IPS DF 19.7 (cell line): Measurements from ENCODE around the gene TNRC6C.
"Not testable (repeated sequence)": the region's sequence is repeated elsewhere in the genome, so short reads cannot be mapped to it uniquely, and the experiment has no call there.

Source experiments
- DNase-seq: peaks from one replicate; pipeline ENCODE4 v3.0.0-alpha.2; 2013; ENCODE audit warnings: low read depth, low spot score

The TNRC6C gene

GRCh38 chr17:78135858-78136500 is 177.5 kb downstream of the TNRC6C start:
- no peak for DNase-seq

GRCh38 chr17:78137392-78138203 is 179.1 kb downstream of the TNRC6C start:
- DNase-seq, result no peak

DNA sequence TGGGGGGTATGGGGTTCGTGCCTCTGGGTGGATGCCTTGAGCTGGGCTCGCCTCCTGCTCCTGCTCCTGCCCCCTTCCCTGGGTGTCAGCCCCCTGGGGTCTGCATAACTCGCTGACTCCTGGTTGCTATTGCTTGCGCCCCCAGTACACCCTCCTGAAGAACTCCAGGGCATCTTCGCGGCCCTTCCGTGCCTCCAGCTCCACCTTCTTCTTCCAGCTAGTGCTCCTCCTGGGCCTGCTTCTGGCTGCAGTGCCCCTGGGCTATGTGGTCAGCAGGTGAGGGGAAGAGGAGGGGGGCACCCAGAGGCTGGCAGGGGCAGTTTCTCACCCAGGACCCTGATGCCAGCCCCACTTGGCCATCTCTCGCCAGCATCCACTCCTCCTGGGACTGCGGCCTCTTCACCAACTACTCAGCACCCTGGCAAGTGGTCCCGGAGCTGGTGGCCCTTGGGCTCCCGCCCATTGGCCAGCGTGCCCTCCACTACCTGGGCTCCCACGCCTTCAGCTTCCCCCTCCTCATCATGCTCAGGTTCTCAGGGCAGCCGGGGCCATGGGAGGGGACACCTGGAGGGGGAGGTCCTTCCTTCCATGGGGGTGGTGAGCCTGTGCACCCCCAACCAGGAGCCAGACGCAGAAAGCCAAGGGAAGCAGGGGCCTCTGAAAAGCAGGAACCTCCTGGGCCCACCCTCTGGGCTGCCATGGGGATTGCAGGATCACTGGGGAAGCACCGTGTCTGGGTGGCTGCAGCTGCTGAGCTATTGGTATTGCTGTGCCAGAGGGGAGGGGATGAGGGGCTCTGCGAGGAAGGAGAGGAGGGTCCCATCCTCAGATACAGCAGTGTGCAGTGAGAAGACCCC is 179.9 kb downstream of the TNRC6C start:
- DNase-seq, result no peak

DNA sequence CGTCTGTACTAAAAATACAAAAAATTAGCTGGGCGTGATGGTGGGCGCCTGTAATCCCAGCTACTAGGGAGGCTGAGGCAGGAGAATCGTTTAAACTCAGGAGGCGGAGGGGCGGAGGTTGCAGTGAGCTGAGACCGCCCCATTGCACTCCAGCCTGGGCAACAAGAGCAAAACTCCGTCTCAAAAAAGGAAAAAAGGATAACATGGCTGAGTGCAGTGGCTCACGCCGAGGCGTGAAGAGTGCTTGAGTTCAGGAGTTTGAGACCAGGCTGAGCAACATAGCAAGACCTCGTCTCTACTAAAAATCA is 181.3 kb downstream of the TNRC6C start:
- DNase-seq, result not testable (repeated sequence)

DNA sequence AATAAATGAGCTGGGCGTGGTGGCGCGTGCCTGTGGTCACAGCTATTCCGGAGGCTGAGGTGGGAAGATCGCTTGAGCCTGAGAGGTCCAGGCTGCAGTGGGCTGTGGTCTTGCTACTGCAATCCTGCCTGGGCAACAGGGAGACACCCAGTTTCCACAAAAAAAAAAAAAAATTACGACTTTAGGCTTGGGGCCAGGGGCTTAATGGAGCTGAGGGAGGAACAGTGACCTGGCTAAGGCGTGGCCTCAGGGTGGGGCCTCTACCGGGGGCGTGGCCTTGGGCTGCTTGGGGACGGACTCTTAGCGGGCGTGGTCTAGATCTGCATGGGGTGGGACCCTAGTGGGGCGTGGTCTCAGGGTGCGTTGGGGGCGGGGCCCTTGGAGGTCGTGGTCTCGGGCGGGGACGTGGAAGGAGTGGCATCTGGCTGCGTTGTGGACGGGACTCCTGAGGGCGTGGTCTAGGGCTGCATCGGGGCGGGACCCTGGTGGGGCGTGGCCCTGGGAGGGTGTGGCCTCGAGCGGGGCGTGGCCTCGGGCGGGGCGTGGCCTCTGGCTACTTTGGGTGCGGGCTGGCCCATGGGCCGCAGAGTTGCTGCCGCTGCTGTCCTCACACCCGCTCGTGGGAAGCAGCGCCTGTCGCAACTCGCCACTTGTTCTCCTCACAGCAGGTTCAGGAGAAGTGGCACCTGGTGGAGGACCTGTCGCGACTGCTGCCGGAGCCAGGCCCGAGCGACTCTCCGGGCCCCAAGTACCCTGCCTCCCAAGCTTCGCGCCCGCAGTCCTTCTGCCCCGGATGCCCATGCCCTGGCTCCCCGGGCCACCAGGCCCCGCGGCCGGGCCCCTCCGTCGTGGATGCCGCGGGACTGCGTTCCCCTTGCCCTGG is 181.9 kb downstream of the TNRC6C start:
- peak; percentile 67 for DNase-seq

DNA sequence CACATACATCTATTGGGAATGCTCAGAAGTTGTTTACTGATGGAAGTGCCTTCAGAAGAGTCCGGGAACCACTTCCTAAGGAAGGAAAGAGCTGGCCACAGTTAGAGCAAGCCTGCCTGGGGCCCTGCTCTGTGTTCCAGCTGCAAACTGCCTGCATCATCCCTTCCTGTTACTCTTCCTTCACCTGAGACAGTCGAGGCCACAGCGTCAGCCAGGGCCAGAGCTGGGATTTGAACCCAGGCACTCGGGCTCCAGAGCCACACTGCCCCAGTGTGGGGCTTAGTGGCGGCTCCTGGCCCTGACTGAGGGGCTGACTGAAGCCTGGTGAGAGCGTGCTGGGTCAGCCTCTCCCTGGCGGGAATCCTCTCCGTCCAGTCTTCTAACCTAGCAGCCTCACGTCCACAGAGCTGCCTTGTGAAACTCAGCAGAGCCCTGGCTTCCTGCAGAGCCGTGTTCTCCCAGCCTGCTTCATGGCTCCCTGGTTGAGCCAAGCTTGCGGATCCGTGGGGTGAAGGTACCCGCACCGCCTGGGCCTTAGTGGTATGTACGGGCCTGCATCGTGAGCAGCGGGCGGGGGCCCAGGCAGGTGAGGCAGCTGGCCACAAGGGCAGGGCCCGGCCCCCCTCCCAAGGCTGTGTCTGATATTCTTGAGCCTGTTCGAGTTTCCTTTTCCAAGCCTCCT is 183.1 kb downstream of the TNRC6C start:
- DNase-seq, result no peak

DNA sequence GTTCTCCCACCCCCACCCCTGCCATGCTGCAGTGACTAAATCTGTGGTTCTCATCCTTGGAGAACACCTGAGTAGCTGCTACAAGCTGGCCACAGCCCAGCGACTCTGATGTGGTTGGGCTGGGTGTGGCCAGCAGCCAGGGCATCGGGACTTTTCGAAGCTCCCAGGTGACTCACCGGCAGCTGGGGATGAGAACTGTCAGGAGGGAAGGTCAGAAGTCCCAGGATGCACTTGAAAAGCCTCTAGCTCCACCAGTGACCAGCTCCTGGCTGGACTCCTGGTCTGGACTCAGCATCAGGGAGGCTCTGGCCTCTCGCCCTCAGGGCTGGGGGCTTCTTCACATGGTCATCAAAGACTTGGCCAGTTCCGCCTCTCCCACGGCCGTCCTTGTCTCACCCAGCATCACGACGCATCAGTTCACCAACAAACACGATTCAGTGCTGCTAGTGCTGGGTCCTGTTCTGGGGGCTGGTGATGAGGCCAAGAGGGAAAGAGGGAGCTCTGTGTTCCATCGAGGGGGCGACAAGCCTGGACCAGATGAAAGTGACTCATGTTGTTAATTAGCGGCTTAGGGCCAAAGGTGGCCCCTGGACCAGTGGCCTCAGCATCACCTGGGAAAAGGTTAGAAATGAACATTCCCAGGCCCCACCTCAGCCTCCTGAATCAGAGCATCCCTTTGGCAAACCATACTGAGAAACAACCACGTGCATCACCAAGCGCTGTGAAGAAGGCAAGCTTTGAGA is 183.8 kb downstream of the TNRC6C start:
- DNase-seq, result no peak

DNA sequence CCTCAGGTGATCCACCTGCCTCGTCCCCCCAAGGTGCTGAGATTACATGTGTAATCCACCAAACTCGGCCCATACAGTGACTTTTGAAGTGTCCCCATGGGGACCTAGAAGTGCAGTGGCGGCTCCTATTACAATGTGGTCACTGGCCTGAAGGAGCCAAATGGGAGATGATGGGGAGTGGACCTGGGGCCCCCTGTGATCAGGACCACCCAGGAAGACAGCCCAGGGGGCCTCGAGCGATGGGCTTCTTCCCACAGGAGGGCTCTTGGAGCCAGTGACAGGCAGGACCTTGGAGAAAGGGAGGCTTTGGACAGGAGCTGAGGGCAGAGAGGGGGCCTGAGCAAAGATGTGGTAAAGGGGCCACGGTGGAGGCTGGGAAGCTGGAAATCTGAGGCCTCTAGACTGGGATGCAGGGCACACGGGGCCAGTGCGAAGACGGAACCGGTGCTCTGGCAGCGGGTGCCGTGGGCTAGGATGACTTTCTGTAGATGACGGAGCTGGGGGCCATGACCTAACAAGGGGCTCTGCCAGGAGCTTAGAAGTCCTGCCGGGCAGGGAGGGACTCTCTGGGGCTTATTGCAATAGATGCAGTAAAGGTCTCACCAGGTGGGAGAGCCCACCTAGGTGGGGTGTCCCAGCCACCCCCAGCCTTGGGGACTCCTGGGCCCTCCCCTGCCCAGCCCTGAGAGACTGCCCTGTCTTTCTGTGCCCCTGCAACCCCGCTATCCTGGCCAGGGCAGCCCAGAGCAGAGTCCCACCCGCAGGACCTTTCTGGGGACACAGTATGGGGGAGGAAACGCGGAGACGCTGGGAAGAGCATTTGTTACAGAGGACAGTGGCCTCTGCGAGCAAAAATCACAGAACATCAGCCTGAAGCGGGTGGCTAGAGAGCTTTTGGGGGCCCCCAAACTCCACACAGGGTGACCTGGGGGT is 185.0 kb downstream of the TNRC6C start:
- no peak for DNase-seq

DNA sequence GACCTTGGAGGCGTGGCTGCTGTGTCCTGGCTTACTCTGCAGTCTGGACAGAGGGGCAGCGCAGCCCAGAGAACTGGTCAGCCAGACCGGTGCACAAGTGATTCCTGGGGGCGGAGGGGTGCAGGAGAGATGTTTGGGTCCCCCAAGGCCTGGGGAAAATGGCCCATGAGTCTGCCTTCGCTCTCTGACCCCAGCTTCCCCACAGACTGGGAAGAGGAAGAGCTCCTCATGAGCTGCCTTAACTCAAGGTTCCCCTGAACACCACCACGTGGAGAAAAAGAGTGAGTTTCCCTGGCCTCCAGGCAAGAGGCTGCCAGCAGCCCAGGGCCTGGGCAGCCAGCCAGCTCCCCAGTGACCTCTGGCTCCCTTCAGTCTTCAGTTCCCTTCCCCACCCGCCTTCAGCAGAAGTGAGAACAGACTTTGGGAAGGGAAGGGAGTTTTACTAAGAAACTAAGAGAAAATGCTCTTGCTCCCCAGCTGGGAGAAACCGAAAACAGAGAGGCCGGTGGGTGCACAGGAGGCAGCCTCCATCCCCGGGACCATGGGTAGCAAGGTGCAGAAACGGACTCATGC is 185.7 kb downstream of the TNRC6C start:
- no peak for DNase-seq

DNA sequence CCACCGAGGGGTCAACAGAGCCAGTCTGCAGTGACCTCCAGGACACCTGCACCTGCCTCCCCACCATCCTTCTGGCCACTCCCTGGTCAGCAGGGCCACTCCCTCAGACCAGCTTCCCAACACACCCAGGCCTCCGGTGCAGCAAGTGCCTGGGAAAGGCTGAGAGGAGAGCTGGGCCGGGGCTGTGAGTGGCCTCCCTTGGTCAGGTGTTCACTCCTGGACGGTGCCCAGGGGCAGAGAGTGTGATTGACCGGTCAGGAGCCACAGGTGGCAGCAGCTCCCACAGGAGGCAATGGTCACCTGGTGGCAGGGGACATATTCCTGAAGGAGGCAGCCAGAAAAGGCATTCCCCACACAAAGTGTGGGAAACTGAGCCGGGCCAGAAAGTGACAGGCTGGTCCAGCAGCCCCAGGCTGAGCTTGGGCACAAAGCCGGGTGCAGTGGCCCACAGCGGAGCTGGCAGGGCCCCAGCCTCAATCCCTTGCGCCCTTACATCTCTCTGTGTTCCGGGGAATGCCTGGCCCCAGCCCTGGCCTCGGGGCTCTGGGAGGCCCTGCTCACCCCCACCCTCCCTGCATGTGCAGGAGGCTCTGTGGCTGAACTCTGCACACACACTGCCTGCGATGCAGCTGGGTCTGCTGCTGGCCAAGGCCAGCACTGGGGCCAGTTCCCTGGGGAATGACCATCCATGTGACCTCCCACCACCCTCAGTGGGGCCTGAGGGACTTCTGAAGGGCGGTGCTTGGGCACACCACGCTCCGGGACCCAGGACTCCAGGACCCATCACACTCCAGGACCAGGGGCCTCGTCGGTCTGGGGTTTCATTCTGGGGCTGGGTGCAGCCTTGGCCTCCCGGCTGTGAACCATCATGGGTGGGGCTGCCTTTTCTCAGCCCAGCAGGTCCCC is 186.5 kb downstream of the TNRC6C start:
- no peak for DNase-seq

GRCh38 chr17:78146471-78146869 is 188.0 kb downstream of the TNRC6C start:
- DNase-seq, result no peak

- DNase-seq, result no peak
These were observed 188.4 kb downstream of the TNRC6C start for GRCh38 chr17:78146881-78147280.

DNA sequence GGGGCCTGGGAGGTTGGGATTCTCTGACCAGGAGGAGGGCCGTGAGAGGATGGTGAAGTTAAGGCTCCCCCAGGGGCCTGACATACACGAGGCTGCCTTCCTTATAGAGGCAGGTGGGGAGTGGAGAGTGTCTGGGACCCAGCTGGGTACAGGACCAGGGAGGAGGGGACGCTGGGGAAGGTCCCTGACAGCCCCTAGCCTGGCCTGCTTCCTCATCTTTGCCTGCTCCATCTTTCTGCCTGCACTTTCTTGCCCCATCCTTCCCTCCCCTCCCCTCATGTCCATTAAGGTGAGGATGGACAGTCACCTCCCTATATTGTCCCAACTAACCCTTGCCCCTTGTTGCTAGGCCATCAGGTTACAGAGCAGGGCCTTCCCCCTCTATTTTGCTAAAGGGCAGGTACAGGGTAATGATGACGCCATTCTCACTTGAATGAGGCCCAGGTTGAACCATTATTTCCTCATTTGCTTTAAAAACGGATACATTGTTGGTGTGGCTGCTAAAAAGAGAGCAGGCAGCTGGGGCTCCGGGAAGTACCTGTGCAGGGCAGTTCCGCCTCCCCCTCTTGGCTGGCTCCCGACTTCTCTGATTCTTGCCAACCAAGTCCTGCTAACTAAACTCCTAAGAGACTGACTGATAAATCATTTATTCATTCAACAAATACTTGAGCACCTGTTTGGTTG is 189.0 kb downstream of the TNRC6C start:
- no peak for DNase-seq

- no peak for DNase-seq
These were observed 189.9 kb downstream of the TNRC6C start for GRCh38 chr17:78148286-78149016.

DNA sequence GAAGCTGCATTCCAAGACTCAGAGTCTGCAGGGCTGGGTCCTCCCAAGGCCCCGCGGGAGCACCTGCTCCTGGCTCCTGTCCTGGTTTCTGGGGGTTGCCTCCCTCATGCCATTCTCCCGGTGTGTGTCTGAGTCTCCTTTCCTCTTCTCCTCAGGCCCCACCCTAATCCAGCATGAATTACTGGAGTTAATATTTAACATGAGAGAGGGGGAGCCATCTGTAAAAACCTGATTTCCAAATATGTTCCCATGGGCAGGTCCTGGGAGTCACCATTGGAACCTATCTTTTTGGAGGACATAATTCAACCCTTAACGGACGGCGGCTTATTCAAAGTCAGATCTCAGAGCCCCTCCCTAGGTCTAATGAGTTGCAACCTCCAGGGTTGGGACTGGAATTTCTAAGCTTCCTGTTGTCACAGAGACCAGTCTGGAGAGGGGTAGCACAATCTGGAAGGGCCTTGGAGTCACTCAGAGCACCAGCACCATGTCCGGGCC is 193.1 kb downstream of the TNRC6C start:
- no peak for DNase-seq
